CD4-positive, alpha-beta T cell treated with Interleukin-4 for 4 hours (primary cell): Measurements from ENCODE around the gene NCOA6.
"Not testable (repeated sequence)": the region's sequence is repeated elsewhere in the genome, so short reads cannot be mapped to it uniquely, and the experiment has no call there.

Source experiments
- DNase-seq: peaks from one replicate; pipeline ENCODE4 v3.0.0-alpha.2; 2020

The NCOA6 gene

DNA sequence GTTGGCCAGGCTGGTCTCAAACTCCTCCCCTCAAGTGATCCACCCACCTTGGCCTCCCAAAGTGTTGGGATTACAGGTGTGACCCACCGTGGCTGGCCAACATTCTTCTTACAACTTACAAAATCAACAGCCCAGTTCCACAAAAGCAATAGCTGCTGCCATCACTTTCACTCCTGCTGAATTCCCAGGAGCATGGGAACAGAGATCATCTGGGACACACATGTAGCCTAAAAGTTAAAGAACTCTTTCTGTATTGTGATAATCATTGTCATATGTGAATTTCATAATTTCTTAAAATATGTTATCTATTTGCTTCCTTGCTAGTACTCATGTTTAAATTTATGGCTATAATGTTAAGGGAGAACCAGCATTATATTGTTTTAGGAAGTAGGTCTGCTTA, 51.7 kb downstream of the NCOA6 start:
- DNase-seq: no peak

DNA sequence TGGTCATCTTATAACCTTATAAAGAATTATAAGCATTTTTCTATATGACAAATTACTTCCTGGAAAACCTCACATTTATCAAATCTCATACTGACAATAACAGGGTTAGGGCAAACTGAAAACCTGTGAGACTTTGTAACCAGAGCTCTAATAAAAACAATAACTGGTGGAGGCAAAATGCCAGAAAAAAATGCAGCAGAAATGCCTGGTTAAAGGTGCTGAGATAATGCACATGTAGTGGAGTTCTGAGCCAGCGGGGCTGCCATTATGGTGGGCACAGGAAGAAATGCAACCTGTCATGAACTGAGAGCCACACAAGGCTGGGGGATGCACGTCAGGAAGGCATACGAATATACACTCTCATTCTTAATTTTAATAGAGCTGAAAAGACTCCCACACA, 53.0 kb downstream of the NCOA6 start:
- DNase-seq: no peak

- DNase-seq: no peak
Observed at GRCh38 chr20:34771680-34772081, 53.8 kb downstream of the NCOA6 start.

DNA sequence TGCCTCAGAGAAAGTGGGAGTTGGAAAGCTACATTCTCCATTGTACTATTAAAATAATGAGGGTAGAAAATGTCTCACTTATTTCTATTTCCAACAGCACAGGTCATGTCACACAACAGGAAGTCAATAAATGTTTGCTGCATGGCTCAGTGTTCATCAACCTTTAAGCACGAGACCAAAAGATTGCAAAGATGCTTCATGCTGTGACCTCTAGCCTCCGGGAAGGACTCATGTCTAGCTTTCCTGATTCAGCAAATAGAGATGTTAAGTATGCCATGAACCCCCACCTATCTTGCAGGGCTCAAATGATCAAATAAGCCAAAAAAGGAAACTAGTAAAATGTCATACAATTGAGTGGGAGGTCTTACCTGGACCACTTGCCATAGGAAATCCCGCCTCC, 57.4 kb downstream of the NCOA6 start:
- DNase-seq: no peak

- no peak for DNase-seq
Observed at GRCh38 chr20:34762031-34762555, 63.4 kb downstream of the NCOA6 start.

GRCh38 chr20:34755367-34755766, 70.1 kb downstream of the NCOA6 start:
- DNase-seq: no peak

DNA sequence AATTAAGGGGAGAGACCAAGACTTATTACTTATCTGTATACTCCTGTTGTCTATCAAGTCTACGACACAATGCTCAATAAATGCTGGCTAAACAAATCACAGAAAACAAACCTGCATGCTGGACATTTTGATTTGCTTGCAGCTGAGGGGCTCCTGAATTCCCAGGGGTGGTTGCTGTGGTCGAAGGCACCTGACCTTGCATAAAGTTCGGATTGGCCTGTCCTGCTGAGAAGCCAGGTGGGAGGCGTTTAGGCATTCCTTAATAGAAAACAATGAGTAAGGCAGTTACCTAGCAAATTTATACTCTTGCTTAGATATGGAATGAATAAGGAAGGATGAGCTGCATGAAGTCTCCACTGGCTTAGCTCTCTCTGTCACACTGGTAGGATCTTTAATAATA, 70.8 kb downstream of the NCOA6 start:
- DNase-seq: no peak

- no peak for DNase-seq
Observed at GRCh38 chr20:34753706-34754461, 71.6 kb downstream of the NCOA6 start.

DNA sequence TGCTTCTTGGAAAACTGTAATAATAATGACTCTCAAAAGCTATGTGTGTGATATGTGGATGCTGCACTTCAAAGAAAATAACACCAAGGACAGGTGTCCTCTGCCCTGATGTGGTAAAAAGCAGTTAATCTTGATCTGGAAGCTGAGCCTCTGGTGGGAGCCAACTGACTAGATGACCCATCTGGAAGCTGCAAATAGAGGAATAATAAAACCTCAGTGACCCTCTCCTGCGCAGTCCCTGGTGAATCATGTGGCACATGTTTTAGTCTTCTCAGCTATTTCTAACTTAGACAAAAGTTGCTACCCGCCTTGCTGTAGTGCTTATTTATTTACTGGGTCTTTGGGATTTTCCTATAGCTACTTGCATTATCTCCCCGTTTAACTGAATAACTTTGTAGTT, 74.0 kb downstream of the NCOA6 start:
- DNase-seq: no peak

GRCh38 chr20:34750484-34750883, 75.0 kb downstream of the NCOA6 start:
- no peak for DNase-seq

GRCh38 chr20:34748709-34749108, 76.7 kb downstream of the NCOA6 start:
- DNase-seq: no peak

GRCh38 chr20:34747479-34747878, 78.0 kb downstream of the NCOA6 start:
- no peak for DNase-seq

DNA sequence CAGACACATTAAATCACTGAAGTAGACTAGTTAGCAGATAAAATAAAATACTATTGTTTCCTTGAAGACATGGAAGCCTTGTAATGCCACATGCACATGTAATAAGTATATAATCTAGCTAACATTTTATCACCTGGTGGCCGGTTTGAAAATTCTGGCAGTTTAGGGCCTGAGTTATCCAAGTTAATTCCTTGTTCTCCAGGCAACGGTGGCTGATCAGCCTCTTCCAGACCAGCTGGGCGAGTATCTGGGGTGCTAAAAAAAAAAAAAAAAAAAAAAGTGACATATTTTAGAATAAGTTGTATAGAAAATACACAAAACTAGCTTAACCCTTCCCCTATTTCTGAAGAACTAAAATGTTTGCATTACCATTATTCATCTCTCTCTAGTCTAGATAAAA, 78.8 kb downstream of the NCOA6 start:
- no peak for DNase-seq

GRCh38 chr20:34744847-34745246, 80.6 kb downstream of the NCOA6 start:
- DNase-seq: no peak

DNA sequence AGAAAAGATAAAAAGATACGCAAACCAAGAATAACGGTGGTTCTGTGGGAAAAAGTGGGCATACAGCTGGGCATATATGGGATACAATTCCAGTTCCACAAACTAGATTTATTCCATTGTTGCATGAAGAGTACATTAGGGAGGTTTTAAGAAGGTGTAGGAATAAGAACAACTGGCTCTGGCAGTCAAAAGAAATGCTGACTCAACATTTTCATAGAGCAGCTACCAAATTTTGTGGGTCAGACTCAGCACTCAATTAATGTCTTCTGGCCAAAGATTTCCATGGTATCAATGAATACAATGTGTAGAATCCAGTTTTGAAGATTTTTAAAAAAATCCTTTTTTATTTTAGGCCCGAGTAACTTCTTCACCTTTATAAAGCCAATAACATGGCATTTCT, 81.1 kb downstream of the NCOA6 start:
- DNase-seq: no peak

- DNase-seq: no peak
Observed at GRCh38 chr20:34743039-34743438, 82.4 kb downstream of the NCOA6 start.

- no peak for DNase-seq
Observed at GRCh38 chr20:34736106-34736735, 89.2 kb downstream of the NCOA6 start.

GRCh38 chr20:34732523-34732922, 92.9 kb downstream of the NCOA6 start:
- no peak for DNase-seq

- DNase-seq: no peak
Observed at GRCh38 chr20:34729416-34729815, 96.0 kb downstream of the NCOA6 start.

DNA sequence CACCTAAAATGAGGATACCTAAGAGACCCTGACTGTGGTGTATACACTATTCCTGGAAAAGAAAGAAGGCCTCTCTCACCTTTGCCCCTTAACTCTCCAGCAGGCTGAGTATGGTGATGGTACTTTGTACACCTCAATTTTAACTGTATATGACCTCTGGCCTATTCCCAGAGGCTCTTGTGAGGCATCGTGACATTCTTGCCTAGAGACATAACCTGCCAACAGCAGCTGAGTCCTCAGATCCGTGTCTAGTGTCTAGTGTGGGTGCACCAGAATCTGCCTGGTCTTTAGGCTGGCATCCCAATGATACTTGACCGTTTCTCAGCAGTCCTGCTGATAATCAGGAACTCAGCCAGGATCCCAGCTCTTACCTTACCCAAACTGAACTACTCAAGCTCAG, 101.3 kb downstream of the NCOA6 start:
- DNase-seq: no peak

DNA sequence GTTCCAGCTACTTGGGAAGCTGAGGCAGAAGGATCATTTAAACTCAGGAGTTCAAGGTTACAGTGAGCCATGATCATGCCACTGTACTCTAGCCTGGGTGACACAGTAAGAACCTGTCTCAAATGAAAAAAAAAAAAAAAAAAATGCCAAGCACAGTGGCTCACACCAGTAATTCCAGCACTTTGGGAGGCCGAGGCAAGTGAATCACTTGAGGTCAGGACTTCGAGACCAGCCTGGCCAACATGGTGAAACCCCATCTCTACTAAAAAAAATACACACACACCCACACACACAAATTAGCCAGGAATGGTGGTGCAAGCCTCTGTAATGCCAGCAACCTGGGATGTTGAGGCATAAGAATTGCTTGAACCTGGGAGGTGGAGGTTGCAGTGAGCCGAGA, 102.9 kb downstream of the NCOA6 start:
- DNase-seq: not testable (repeated sequence)

- no peak for DNase-seq
Observed at GRCh38 chr20:34720266-34720665, 105.2 kb downstream of the NCOA6 start.

- not testable (repeated sequence) for DNase-seq
Observed at GRCh38 chr20:34719242-34720017, 106.0 kb downstream of the NCOA6 start.
